Nephron (organoid): Measurements from ENCODE around the gene LTBP4.

Experiments used
- H3K27ac Mint-ChIP-seq, 3 experiments: 2 replicates each; pipeline ENCODE4 v1.8.0; 2020; ENCODE audit warnings: mixed read lengths in 3 of 3, mild to moderate bottlenecking in 2 of 3, moderate library complexity in 1 of 3
- H3K27me3 Mint-ChIP-seq: 2 replicates; pipeline ENCODE4 v1.8.0; 2021; ENCODE audit warnings: low read depth, mild to moderate bottlenecking, moderate library complexity, mixed read lengths
- H3K36me3 Mint-ChIP-seq: 2 replicates; pipeline ENCODE4 v1.8.0; 2020; ENCODE audit warnings: low read depth, mixed read lengths
- H3K4me1 Mint-ChIP-seq: 2 replicates; pipeline ENCODE4 v1.8.0; 2020; ENCODE audit warnings: mixed read lengths
- H3K4me3 Mint-ChIP-seq, 3 experiments: 2 replicates each; pipeline ENCODE4 v1.8.0; 2020; ENCODE audit warnings: mild to moderate bottlenecking in 3 of 3, mixed read lengths in 3 of 3, moderate library complexity in 2 of 3
- H3K9me3 Mint-ChIP-seq: 2 replicates; pipeline ENCODE4 v1.8.0; 2020; ENCODE audit warnings: mixed read lengths
- TF ChIP-seq, protein P1 (sequence below), 3 experiments: fragments of 200-600 bp; sonication (generic); IDR thresholded peaks; one replicate each; pipeline ENCODE4 v1.5.0; 2021; ENCODE audit warnings: antibody characterized with exemption in 3 of 3; ENCODE audit not compliant: unreplicated experiment in 3 of 3

LTBP4 gene, protein sequence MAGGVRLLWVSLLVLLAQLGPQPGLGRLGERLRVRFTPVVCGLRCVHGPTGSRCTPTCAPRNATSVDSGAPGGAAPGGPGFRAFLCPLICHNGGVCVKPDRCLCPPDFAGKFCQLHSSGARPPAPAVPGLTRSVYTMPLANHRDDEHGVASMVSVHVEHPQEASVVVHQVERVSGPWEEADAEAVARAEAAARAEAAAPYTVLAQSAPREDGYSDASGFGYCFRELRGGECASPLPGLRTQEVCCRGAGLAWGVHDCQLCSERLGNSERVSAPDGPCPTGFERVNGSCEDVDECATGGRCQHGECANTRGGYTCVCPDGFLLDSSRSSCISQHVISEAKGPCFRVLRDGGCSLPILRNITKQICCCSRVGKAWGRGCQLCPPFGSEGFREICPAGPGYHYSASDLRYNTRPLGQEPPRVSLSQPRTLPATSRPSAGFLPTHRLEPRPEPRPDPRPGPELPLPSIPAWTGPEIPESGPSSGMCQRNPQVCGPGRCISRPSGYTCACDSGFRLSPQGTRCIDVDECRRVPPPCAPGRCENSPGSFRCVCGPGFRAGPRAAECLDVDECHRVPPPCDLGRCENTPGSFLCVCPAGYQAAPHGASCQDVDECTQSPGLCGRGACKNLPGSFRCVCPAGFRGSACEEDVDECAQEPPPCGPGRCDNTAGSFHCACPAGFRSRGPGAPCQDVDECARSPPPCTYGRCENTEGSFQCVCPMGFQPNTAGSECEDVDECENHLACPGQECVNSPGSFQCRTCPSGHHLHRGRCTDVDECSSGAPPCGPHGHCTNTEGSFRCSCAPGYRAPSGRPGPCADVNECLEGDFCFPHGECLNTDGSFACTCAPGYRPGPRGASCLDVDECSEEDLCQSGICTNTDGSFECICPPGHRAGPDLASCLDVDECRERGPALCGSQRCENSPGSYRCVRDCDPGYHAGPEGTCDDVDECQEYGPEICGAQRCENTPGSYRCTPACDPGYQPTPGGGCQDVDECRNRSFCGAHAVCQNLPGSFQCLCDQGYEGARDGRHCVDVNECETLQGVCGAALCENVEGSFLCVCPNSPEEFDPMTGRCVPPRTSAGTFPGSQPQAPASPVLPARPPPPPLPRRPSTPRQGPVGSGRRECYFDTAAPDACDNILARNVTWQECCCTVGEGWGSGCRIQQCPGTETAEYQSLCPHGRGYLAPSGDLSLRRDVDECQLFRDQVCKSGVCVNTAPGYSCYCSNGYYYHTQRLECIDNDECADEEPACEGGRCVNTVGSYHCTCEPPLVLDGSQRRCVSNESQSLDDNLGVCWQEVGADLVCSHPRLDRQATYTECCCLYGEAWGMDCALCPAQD (N-terminal part only)

DNA sequence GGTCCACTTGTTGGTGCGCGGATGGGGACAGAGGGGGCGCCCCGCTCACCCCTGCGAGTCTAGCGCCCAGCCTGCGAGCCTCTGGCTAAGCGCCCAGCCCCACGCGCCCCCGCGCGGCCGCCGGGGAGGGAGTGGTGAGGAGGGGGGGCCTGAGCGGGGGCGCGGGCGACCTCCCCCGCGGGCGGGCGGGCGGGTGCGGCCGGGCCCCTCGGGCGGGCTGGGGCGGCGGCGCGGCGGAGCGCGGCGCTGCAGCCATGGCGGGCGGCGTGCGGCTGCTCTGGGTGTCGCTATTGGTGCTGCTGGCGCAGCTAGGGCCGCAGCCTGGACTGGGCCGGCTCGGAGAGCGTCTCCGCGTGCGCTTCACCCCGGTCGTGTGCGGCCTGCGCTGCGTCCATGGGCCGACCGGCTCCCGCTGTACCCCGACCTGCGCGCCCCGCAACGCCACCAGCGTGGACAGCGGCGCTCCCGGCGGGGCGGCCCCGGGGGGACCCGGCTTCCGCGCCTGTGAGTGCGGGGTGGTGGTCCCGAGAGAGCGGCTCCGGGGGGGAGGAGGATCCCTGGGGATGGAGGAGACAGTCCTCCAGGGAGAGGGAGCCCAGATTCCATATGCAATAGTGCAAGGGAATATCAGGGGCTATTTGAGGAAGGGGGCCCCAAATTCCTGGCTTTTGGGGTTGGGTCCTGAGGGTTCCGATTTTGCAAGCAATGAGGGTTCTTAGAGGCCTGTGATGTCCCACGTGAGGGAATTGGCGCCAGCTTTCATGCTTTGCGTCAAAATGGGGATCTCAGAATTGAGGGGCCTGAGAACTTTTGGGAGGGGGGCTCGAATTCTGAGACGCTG lies at the start of gene LTBP4:
Gene LTBP4, plus strand, starts transcription at position 236 of the 841 bp plus-strand sequence. Its CDS starts 19 bp downstream, at position 255.
- TF ChIP-seq, protein P1, sequence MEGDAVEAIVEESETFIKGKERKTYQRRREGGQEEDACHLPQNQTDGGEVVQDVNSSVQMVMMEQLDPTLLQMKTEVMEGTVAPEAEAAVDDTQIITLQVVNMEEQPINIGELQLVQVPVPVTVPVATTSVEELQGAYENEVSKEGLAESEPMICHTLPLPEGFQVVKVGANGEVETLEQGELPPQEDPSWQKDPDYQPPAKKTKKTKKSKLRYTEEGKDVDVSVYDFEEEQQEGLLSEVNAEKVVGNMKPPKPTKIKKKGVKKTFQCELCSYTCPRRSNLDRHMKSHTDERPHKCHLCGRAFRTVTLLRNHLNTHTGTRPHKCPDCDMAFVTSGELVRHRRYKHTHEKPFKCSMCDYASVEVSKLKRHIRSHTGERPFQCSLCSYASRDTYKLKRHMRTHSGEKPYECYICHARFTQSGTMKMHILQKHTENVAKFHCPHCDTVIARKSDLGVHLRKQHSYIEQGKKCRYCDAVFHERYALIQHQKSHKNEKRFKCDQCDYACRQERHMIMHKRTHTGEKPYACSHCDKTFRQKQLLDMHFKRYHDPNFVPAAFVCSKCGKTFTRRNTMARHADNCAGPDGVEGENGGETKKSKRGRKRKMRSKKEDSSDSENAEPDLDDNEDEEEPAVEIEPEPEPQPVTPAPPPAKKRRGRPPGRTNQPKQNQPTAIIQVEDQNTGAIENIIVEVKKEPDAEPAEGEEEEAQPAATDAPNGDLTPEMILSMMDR (IDR thresholded peaks at IDR 0.05; ENCODE audit: unreplicated experiment in 3 of 3) = no peak
- H3K4me1 Mint-ChIP-seq = peaks cover 49% of the 10 kb centered on the region
- H3K36me3 Mint-ChIP-seq = no peaks in the 10 kb centered on the region
- peak within 1 kb of the TSS; percentile 92 to 98 (median 97) for H3K27ac Mint-ChIP-seq
- no peaks in the 10 kb centered on the region for H3K9me3 Mint-ChIP-seq
- peaks cover 40% of the 10 kb centered on the region for H3K27me3 Mint-ChIP-seq
- peak within 1 kb of the TSS; percentile 86 to 90 (median 88) for H3K4me3 Mint-ChIP-seq

DNA sequence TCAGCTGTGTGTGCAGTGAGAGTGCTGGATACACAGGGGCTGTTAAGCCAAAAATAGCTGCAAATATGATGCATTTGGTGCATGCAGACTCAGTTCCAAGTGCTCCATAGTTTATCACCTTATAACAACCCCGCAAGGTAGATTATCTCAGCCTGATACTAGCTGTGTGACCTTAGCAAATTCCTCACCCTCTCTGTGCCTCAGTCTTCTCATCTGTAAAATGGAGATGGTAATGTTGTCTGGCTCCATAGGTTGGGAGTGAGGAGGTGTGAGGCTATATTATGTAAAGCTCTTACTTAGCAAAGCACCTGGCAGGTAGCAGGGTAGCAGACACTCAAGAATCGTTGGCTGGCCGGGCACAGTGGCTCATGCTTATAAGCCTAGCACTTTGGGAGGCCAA lies 48.3 kb upstream of the LTBP4 start:
- peaks cover 3% of the 10 kb centered on the region for H3K9me3 Mint-ChIP-seq
- H3K27me3 Mint-ChIP-seq = peaks cover 79% of the 10 kb centered on the region

DNA sequence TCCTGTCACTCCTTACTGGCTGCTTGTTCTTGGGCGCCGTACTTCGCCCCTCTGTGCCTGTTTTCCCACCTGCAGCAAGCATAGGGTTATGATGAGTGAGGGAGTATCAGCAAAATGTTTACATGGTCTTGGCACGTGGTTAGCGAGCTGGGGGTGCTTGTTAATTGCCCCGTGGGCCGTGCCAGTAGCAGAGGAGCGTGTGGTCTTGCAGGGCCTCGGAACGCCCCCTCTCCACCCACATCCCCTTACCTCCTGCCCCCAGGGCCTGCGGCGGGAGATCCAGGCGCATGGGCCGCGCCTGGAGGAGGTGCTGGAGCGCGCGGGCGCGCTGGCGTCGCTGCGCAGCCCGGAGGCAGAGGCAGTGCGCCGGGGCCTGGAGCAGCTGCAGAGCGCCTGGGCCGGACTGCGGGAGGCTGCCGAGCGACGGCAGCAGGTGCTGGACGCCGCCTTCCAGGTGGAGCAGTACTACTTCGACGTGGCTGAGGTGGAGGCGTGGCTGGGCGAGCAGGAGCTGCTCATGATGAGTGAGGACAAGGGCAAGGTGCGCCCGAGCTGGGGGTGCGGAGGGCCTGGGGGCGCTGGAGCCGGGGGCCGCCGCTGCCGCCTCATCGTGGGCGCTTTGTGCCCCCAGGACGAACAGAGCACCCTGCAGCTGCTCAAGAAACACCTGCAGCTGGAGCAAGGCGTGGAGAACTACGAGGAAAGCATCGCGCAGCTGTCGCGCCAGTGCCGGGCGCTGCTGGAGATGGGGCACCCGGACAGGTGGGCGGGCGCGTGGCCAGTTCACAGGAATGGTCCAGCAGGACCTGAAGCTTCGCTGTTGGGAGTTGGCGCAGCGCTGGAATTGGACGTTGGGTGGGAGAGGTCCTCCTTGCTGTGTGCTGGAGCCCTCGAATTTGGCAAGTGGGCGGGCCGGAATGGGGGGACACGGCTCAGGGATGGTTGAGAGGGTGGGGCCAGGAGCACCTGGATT lies 47.0 kb upstream of the LTBP4 start:
- Mint-ChIP-seq H3K36me3 (no peaks in the 10 kb centered on the region), H3K9me3 (peaks cover 3% of the 10 kb centered on the region), H3K4me3 (no peak overlapping the region), H3K4me1 (peaks cover 5% of the 10 kb centered on the region), H3K27me3 (peaks cover 82% of the 10 kb centered on the region), H3K27ac (no peak overlapping the region)
- TF ChIP-seq, protein P1 (IDR thresholded peaks at IDR 0.05; ENCODE audit: unreplicated experiment in 3 of 3) = no peak

More for the DNA sequence above, 48.3 kb upstream of the LTBP4 start:
- no peak overlapping the region for H3K27ac Mint-ChIP-seq
- H3K36me3 Mint-ChIP-seq = no peaks in the 10 kb centered on the region
- TF ChIP-seq, protein P1 (IDR thresholded peaks at IDR 0.05; ENCODE audit: unreplicated experiment in 3 of 3) = no peak
- H3K4me1 Mint-ChIP-seq = peaks cover 5% of the 10 kb centered on the region
- no peak overlapping the region for H3K4me3 Mint-ChIP-seq

DNA sequence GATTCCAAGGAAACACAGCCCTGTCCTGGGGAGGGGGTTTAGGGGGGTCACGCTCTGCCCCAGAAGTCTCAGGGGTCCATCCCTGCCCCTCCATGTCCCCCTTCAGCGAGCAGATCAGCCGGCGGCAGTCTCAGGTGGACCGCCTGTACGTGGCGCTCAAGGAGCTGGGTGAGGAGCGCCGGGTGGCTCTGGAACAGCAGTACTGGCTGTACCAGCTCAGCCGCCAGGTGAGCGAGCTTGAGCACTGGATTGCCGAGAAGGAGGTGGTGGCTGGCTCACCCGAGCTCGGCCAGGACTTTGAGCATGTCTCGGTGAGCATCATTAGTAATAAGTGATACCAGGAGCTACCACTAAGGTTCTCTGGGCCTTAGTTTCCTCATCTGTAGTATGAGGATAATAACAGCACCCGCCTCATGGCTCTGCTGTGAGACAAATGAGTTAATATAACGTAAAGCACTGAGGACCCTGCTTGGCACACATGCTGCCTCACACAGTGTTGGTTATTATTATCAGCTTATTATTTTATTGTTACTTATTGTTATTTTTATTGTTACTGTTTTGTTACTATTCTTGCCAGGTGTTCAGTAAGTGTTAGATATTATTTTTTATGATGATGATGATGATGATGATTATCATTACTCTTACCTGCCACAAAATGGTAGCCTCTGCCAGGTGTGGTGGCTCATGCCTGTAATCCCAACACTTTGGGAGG lies 45.0 kb upstream of the LTBP4 start:
- Mint-ChIP-seq H3K27ac (no peak overlapping the region), H3K9me3 (no peaks in the 10 kb centered on the region), H3K4me1 (no peaks in the 10 kb centered on the region), H3K4me3 (no peak overlapping the region), H3K36me3 (no peaks in the 10 kb centered on the region), H3K27me3 (peaks cover 77% of the 10 kb centered on the region)
- TF ChIP-seq, protein P1 (IDR thresholded peaks at IDR 0.05; ENCODE audit: unreplicated experiment in 3 of 3) = no peak
